Activated T-cell treated with anti-CD3 and anti-CD28 coated beads, Interleukin-2, amount 50 U/mL, for 24 hours (primary cell): ENCODE data around the gene ATF2.
A peak's percentile ranks its signal among the peaks of the same experiment; 100 is the strongest.

ENCODE experiments used
- DNase-seq: peaks from one replicate; pipeline ENCODE4 v3.0.0-alpha.2; 2020
- H3K27ac Mint-ChIP-seq: 2 replicates; pipeline ENCODE4 v1.8.0; 2020; ENCODE audit warnings: mild to moderate bottlenecking, mixed read lengths
- H3K27me3 Mint-ChIP-seq: 2 replicates; pipeline ENCODE4 v1.8.0; 2020; ENCODE audit warnings: mixed read lengths
- H3K36me3 Mint-ChIP-seq: 2 replicates; pipeline ENCODE4 v1.8.0; 2020; ENCODE audit warnings: low read depth, mixed read lengths
- H3K4me1 Mint-ChIP-seq: 2 replicates; pipeline ENCODE4 v1.8.0; 2020; ENCODE audit warnings: low read depth, mixed read lengths
- H3K4me3 Mint-ChIP-seq: 2 replicates; pipeline ENCODE4 v1.8.0; 2020; ENCODE audit warnings: mild to moderate bottlenecking, moderate library complexity, mixed read lengths
- H3K9me3 Mint-ChIP-seq: 2 replicates; pipeline ENCODE4 v1.8.0; 2020; ENCODE audit warnings: mixed read lengths

ATF2 gene

GRCh38 chr2:175167792-175168563 lies at the start of gene ATF2:
TSS of gene ATF2 (minus strand) at chr2:175168203. CDS start at chr2:175136443, 31,760 bp downstream.
- peak within 1 kb of the TSS; percentile 99 for H3K27ac Mint-ChIP-seq
- H3K9me3 Mint-ChIP-seq: no peaks in the 10 kb centered on the region
- peaks cover 57% of the 10 kb centered on the region for H3K4me1 Mint-ChIP-seq
- H3K27me3 Mint-ChIP-seq: no peaks in the 10 kb centered on the region
- peak within 1 kb of the TSS; percentile 97 for H3K4me3 Mint-ChIP-seq
- peak; percentile 96 for DNase-seq
- H3K36me3 Mint-ChIP-seq: peaks cover 35% of the 10 kb centered on the region

DNA sequence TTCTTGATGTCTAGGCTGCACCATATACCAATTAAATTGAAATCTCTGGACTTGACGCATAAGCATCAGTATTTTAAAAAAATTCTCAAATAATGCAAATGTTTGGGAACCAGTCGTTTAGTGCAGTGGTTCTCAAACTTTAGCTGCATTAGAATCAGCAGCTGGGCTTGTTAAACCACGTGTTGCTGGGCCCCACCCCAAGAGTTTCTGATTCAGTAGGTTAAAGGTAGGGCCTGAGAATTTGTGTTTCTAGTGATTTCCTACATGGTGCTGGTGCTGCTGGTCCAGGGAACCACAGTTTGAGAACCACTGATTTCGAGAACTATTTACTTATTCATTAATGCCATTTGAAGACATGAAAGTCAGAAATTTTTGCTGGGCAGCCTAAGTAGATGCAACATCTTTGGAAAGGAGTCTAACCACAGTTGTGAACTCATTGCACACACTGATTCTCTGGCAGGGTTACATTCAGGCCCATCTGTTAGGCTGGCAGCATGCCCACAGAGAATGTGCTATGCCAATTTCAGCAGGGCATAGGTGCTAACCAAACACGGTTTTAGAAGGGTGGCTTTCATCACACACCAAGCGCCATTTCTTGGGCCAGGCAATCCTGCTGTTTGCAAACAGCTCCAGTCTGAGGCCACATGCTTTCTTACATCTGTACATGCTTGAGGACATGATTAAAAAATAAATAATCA lies 39.9 kb upstream of the ATF2 start:
- no peak for DNase-seq
- H3K4me3 Mint-ChIP-seq: no peak overlapping the region
- peaks cover 14% of the 10 kb centered on the region for H3K27me3 Mint-ChIP-seq
- no peak overlapping the region for H3K27ac Mint-ChIP-seq
- H3K36me3 Mint-ChIP-seq: no peaks in the 10 kb centered on the region
- peaks cover 8% of the 10 kb centered on the region for H3K4me1 Mint-ChIP-seq
- H3K9me3 Mint-ChIP-seq: no peaks in the 10 kb centered on the region

- no peak overlapping the region for H3K27ac Mint-ChIP-seq
- H3K36me3 Mint-ChIP-seq: no peaks in the 10 kb centered on the region
- no peaks in the 10 kb centered on the region for H3K9me3 Mint-ChIP-seq
- H3K27me3 Mint-ChIP-seq: peaks cover 15% of the 10 kb centered on the region
- H3K4me1 Mint-ChIP-seq: peaks cover 8% of the 10 kb centered on the region
- no peak for DNase-seq
- no peak overlapping the region for H3K4me3 Mint-ChIP-seq
These were observed 38.9 kb upstream of the ATF2 start for GRCh38 chr2:175206866-175207265.

GRCh38 chr2:175205523-175205922 lies 37.5 kb upstream of the ATF2 start:
- Mint-ChIP-seq H3K36me3 (no peaks in the 10 kb centered on the region), H3K4me3 (no peak overlapping the region), H3K27me3 (peaks cover 12% of the 10 kb centered on the region), H3K4me1 (peaks cover 8% of the 10 kb centered on the region), H3K27ac (no peak overlapping the region), H3K9me3 (no peaks in the 10 kb centered on the region)
- no peak for DNase-seq

- Mint-ChIP-seq H3K4me1 (peaks cover 8% of the 10 kb centered on the region), H3K4me3 (no peak overlapping the region), H3K27ac (no peak overlapping the region), H3K36me3 (no peaks in the 10 kb centered on the region), H3K9me3 (no peaks in the 10 kb centered on the region), H3K27me3 (peaks cover 20% of the 10 kb centered on the region)
- DNase-seq: peak; percentile 64
These were observed 35.9 kb upstream of the ATF2 start for GRCh38 chr2:175203621-175204496.

DNA sequence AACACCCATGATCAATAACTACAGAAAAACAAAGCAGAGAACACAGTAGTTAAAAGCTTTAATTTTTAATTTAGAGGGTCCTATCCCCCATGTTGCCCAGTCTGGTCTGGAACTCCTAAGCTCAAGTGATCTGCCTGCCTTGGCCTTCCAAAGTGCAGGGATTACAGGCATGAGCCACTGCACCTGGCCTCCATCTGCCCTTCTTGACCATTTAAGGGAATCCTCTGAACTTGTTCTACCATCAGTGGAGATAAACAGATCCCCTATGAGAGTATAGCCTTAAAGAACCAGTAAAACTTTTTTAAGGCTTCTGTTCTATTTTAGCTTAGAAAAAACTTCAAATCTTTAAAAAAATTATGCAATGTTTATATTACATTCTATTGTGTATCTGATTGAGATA lies 27.0 kb upstream of the ATF2 start:
- Mint-ChIP-seq H3K27me3 (peaks cover 56% of the 10 kb centered on the region), H3K36me3 (no peaks in the 10 kb centered on the region), H3K27ac (no peak overlapping the region), H3K4me1 (peaks cover 3% of the 10 kb centered on the region), H3K4me3 (no peak overlapping the region), H3K9me3 (no peaks in the 10 kb centered on the region)
- no peak for DNase-seq

DNA sequence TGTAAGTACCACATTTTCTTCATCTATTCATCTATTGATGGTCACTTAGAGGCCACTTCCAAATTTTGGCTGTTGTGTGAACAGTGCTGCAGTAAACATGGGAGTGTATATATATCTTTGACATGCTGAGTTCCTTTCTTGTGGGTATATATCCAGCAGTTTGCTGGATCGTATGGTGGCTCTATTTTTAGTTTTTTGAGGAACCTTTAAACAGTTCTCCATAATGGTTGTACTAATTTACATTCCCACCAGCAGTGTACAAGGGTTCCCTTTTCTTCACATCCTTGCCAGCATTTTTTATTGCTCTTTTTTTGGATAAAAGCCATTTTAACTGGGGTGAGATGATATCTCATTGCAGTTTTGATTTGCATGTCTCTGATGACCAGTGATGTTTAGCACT lies 20.8 kb upstream of the ATF2 start:
- no peak for DNase-seq
- H3K4me1 Mint-ChIP-seq: peaks cover 3% of the 10 kb centered on the region
- no peaks in the 10 kb centered on the region for H3K9me3 Mint-ChIP-seq
- no peak overlapping the region for H3K27ac Mint-ChIP-seq
- H3K4me3 Mint-ChIP-seq: no peak overlapping the region
- H3K36me3 Mint-ChIP-seq: no peaks in the 10 kb centered on the region
- H3K27me3 Mint-ChIP-seq: peaks cover 37% of the 10 kb centered on the region

GRCh38 chr2:175187378-175187777 lies 19.4 kb upstream of the ATF2 start:
- H3K4me1 Mint-ChIP-seq: no peaks in the 10 kb centered on the region
- no peaks in the 10 kb centered on the region for H3K36me3 Mint-ChIP-seq
- H3K27ac Mint-ChIP-seq: no peak overlapping the region
- H3K27me3 Mint-ChIP-seq: peaks cover 31% of the 10 kb centered on the region
- no peak overlapping the region for H3K4me3 Mint-ChIP-seq
- H3K9me3 Mint-ChIP-seq: no peaks in the 10 kb centered on the region
- DNase-seq: no peak

DNA sequence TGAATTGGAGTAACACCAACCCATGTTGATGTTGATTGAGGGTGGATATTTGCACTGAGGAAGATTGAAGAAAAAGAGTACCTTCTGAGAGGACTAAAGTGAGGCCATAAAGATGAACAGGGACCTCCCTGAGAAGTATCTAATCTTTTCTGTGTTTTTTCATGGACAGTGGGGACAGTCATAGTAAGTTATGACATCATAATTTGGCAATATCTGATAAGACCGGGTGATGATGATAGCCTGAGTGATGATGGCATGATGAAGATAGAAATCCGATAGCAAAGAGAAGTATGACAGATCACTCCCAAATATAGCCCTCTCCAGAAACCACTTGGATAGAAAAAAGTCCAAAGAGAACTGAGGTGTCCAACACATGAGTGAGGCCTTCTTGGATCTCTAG lies 15.7 kb upstream of the ATF2 start:
- Mint-ChIP-seq H3K27me3 (peaks cover 3% of the 10 kb centered on the region), H3K4me1 (peaks cover 19% of the 10 kb centered on the region), H3K9me3 (peaks cover 3% of the 10 kb centered on the region), H3K4me3 (no peak overlapping the region), H3K27ac (no peak overlapping the region), H3K36me3 (peaks cover 34% of the 10 kb centered on the region)
- DNase-seq: no peak

GRCh38 chr2:175181877-175182308 lies 13.9 kb upstream of the ATF2 start:
- Mint-ChIP-seq H3K36me3 (peaks cover 52% of the 10 kb centered on the region), H3K4me1 (peaks cover 33% of the 10 kb centered on the region), H3K4me3 (peak overlapping the region; percentile 95)

GRCh38 chr2:175181104-175181876 lies 13.3 kb upstream of the ATF2 start, which contains the start of gene ATP5MC3:
TSS of gene ATP5MC3 (minus strand) at chr2:175181710. CDS start at chr2:175181393, 317 bp downstream.
- Mint-ChIP-seq H3K9me3 (peaks cover 3% of the 10 kb centered on the region), H3K27ac (peak within 1 kb of the TSS; percentile 98), H3K4me1 (peaks cover 38% of the 10 kb centered on the region), H3K36me3 (peaks cover 58% of the 10 kb centered on the region), H3K4me3 (peak within 1 kb of the TSS; percentile 95), H3K27me3 (no peaks in the 10 kb centered on the region)
- DNase-seq: peak; percentile 94

More at GRCh38 chr2:175181877-175182308, 13.9 kb upstream of the ATF2 start:
- Mint-ChIP-seq H3K9me3 (peaks cover 3% of the 10 kb centered on the region), H3K27ac (peak overlapping the region; percentile 98), H3K27me3 (no peaks in the 10 kb centered on the region)
- DNase-seq: no peak

- H3K36me3 Mint-ChIP-seq: peaks cover 63% of the 10 kb centered on the region
- peak overlapping the region; percentile 98 for H3K27ac Mint-ChIP-seq
- peaks cover 3% of the 10 kb centered on the region for H3K9me3 Mint-ChIP-seq
- H3K4me1 Mint-ChIP-seq: peaks cover 40% of the 10 kb centered on the region
- H3K27me3 Mint-ChIP-seq: no peaks in the 10 kb centered on the region
- DNase-seq: no peak
- peak overlapping the region; percentile 95 for H3K4me3 Mint-ChIP-seq
These were observed 12.7 kb upstream of the ATF2 start for GRCh38 chr2:175180701-175181103.

GRCh38 chr2:175176624-175177023 lies 8.6 kb upstream of the ATF2 start:
- DNase-seq: no peak
- H3K9me3 Mint-ChIP-seq: no peaks in the 10 kb centered on the region
- peaks cover 40% of the 10 kb centered on the region for H3K4me1 Mint-ChIP-seq
- no peak overlapping the region for H3K27ac Mint-ChIP-seq
- H3K27me3 Mint-ChIP-seq: no peaks in the 10 kb centered on the region
- peaks cover 91% of the 10 kb centered on the region for H3K36me3 Mint-ChIP-seq
- H3K4me3 Mint-ChIP-seq: no peak overlapping the region

DNA sequence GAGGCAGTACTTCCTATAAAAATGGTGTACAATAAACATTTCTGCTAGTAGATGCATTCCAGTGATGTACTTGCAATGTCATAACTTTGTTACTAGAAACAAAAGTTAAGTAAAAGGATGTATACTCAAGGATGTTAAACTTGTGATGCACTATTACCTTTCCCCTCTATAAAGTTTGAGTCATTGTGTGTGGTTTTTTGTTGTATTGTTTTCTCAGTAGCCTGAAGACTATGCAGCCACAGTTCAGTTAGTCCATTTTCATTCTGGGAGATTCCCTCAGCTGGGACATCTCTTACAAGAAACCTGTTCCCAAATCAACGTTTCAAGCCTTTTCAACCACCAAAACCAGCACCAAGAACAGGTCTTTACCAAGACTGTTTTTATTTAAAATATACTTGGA lies 7.9 kb upstream of the ATF2 start:
- H3K4me1 Mint-ChIP-seq: peaks cover 44% of the 10 kb centered on the region

More for the DNA sequence above, 7.9 kb upstream of the ATF2 start:
- H3K36me3 Mint-ChIP-seq: peaks cover 84% of the 10 kb centered on the region
- no peaks in the 10 kb centered on the region for H3K9me3 Mint-ChIP-seq
- H3K4me3 Mint-ChIP-seq: no peak overlapping the region
- H3K27ac Mint-ChIP-seq: no peak overlapping the region
- no peaks in the 10 kb centered on the region for H3K27me3 Mint-ChIP-seq
- no peak for DNase-seq
